Loucy (cell line): Measurements from ENCODE around the gene SYT1.

Experiments
- H2AFZ ChIP-seq: fragments of 200-600 bp; sonication (generic); 2 replicates; pipeline ENCODE4 v1.6.0; 2016; ENCODE audit warnings: antibody characterized with exemption, mild to moderate bottlenecking, low read length, moderate library complexity
- H3F3A ChIP-seq: fragments of 200-600 bp; 2 replicates; pipeline ENCODE4 v1.6.0; 2016; ENCODE audit warnings: antibody characterized with exemption, low read depth, mild to moderate bottlenecking
- H3K27me3 ChIP-seq: fragments of 200-600 bp; sonication (generic); 2 replicates; pipeline ENCODE4 v1.6.1; 2014; ENCODE audit warnings: low read length, mild to moderate bottlenecking; ENCODE audit not compliant: insufficient read depth, poor library complexity, severe bottlenecking
- H3K36me3 ChIP-seq: fragments of 200-600 bp; sonication (generic); 2 replicates; pipeline ENCODE4 v1.6.1; 2016; ENCODE audit warnings: low read length; ENCODE audit not compliant: insufficient read depth
- H3K4me1 ChIP-seq: fragments of 200-600 bp; sonication (generic); 2 replicates; pipeline ENCODE4 v1.5.1; 2014; ENCODE audit warnings: low read length, mild to moderate bottlenecking; ENCODE audit not compliant: insufficient read depth, poor library complexity, severe bottlenecking
- H3K4me2 ChIP-seq: fragments of 200-600 bp; sonication (generic); 2 replicates; pipeline ENCODE4 v1.6.0; 2014; ENCODE audit warnings: antibody characterized with exemption, low read length, low read depth, mild to moderate bottlenecking; ENCODE audit not compliant: poor library complexity, severe bottlenecking
- H3K4me3 ChIP-seq: fragments of 200-600 bp; sonication (generic); 2 replicates; pipeline ENCODE4 v1.5.1; 2014; ENCODE audit warnings: low read length, mild to moderate bottlenecking, mixed read lengths; ENCODE audit not compliant: poor library complexity, severe bottlenecking
- H3K79me2 ChIP-seq: fragments of 200-600 bp; sonication (generic); 2 replicates; pipeline ENCODE4 v1.6.1; 2014; ENCODE audit warnings: low read length; ENCODE audit not compliant: insufficient read depth
- H3K9ac ChIP-seq: fragments of 200-600 bp; sonication (generic); 2 replicates; pipeline ENCODE4 v1.6.0; 2014; ENCODE audit warnings: mild to moderate bottlenecking, low read depth, low read length, moderate library complexity; ENCODE audit not compliant: poor library complexity, severe bottlenecking
- H3K9me2 ChIP-seq: fragments of 200-600 bp; sonication (generic); replicated peaks from 2 replicates; pipeline ENCODE4 v1.6.1; 2016; ENCODE audit warnings: low read depth, low read length, mixed read lengths
- H3K9me3 ChIP-seq: fragments of 200-600 bp; sonication (generic); 2 replicates; pipeline ENCODE4 v1.6.1; 2014; ENCODE audit warnings: mild to moderate bottlenecking, antibody characterized with exemption, low read length, low read depth; ENCODE audit not compliant: insufficient read depth
- H4K20me1 ChIP-seq: fragments of 200-600 bp; sonication (generic); 2 replicates; pipeline ENCODE4 v1.6.0; 2014; ENCODE audit warnings: antibody characterized with exemption, low read length, mild to moderate bottlenecking; ENCODE audit not compliant: insufficient read depth, poor library complexity, severe bottlenecking
- CTCF ChIP-seq: fragments of 200-600 bp; sonication (generic); conservative IDR thresholded peaks from 2 replicates; pipeline ENCODE4 v1.5.1; 2014; ENCODE audit warnings: mild to moderate bottlenecking, antibody characterized with exemption, low read length
- EZH2phosphoT487 ChIP-seq: fragments of 200-600 bp; IDR thresholded peaks from 2 replicates; pipeline ENCODE4 v1.6.1; 2018; ENCODE audit warnings: antibody characterized with exemption, mild to moderate bottlenecking, moderate library complexity, borderline replicate concordance

SYT1 gene

DNA sequence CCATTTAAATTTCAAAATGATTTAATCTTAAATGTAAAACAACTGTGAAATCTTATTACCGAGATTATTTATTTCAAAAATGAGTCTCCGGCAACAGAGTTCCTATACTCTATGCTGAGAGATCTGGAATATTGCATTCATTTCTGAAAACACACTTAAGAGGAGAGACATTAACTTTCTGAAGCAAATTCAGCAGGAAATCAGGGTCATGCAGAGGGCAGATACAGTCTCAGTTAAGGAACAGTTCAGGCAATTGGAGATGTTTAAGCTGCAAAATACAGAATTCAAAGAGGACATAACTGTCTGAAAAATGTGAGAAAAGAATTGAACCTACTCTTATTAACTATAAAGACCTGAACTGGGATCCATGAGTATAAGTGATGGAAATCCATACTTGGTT lies 505.4 kb downstream of the SYT1 start:
- H3F3A ChIP-seq, result no peaks in the 10 kb centered on the region
- H4K20me1 ChIP-seq, result no peaks in the 10 kb centered on the region
- H3K4me2 ChIP-seq, result no peak overlapping the region
- TF ChIP-seq CTCF (no peak), EZH2phosphoT487 (no peak)
- no peak overlapping the region for H3K9ac ChIP-seq
- H3K4me1 ChIP-seq, result no peaks in the 10 kb centered on the region
- H3K79me2 ChIP-seq, result no peaks in the 10 kb centered on the region
- no peak overlapping the region for H2AFZ ChIP-seq
- H3K9me2 ChIP-seq, result no peaks in the 10 kb centered on the region
- H3K27me3 ChIP-seq, result no peaks in the 10 kb centered on the region
- no peak overlapping the region for H3K4me3 ChIP-seq
- H3K36me3 ChIP-seq, result no peaks in the 10 kb centered on the region
- H3K9me3 ChIP-seq, result no peaks in the 10 kb centered on the region

- H3F3A ChIP-seq, result no peaks in the 10 kb centered on the region
- H3K9ac ChIP-seq, result no peak overlapping the region
- TF ChIP-seq EZH2phosphoT487 (no peak), CTCF (no peak)
- no peak overlapping the region for H3K4me3 ChIP-seq
- H3K27me3 ChIP-seq, result no peaks in the 10 kb centered on the region
- H4K20me1 ChIP-seq, result no peaks in the 10 kb centered on the region
- H3K36me3 ChIP-seq, result no peaks in the 10 kb centered on the region
- H2AFZ ChIP-seq, result no peak overlapping the region
- no peaks in the 10 kb centered on the region for H3K4me1 ChIP-seq
- H3K79me2 ChIP-seq, result no peaks in the 10 kb centered on the region
- no peaks in the 10 kb centered on the region for H3K9me3 ChIP-seq
- H3K4me2 ChIP-seq, result no peak overlapping the region
- no peaks in the 10 kb centered on the region for H3K9me2 ChIP-seq
Measured at GRCh38 chr12:79371226-79371625, 506.7 kb downstream of the SYT1 start.

GRCh38 chr12:79373896-79374499 lies 509.4 kb downstream of the SYT1 start:
- Histone ChIP-seq H3K4me1 (no peaks in the 10 kb centered on the region), H3K36me3 (no peaks in the 10 kb centered on the region), H2AFZ (0 out of 2 replicates have a peak overlapping the region, but pooled peaks have one; percentile 2), H4K20me1 (no peaks in the 10 kb centered on the region), H3K9me3 (no peaks in the 10 kb centered on the region), H3F3A (no peaks in the 10 kb centered on the region), H3K4me3 (no peak overlapping the region), H3K9ac (no peak overlapping the region), H3K27me3 (no peaks in the 10 kb centered on the region), H3K9me2 (no peaks in the 10 kb centered on the region), H3K4me2 (no peak overlapping the region), H3K79me2 (no peaks in the 10 kb centered on the region)
- peak; percentile 74 for TF ChIP-seq CTCF
- no peak for TF ChIP-seq EZH2phosphoT487
